ENCODE results near the gene FBXO8. TPM values are rescaled to one million over a fixed set of nuclear protein-coding genes. Genes with fewer than 3 reads are reported as not detected.
"Not testable (repeated sequence)": the region's sequence is repeated elsewhere in the genome, so short reads cannot be mapped to it uniquely, and the experiment has no call there.

The FBXO8 gene
- total RNA-seq, 1 experiment from 2014 or later = 7.5 TPM

DNA sequence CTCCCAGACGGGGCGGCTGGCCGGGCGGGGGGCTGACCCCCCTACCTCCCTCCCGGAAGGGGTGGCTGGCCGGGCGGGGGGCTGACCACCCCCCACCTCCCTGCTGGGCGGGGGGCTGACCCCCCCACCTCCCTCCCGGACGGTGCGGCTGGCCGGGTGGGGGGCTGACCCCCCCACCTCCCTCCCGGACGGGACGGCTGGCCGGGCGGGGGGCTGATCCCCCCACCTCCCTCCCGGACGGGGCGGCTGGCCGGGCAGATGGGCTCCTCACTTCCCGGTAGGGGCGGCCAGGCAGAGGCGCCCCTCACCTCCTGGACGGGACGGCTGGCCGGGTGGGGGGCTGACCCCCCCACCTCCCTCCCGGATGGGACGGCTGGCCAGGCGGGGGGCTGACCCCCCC, 11.2 kb upstream of the FBXO8 start:
- Mint-ChIP-seq H3K9me3 (peaks cover 31% of the 10 kb centered on the region), H3K36me3 (peaks cover 33% of the 10 kb centered on the region)
- H3K27me3 Mint-ChIP-seq (ENCODE audit: low read depth); H3K4me1 Mint-ChIP-seq; CTCF ChIA-PET; H3K27ac Mint-ChIP-seq; POLR2A ChIA-PET; ATAC-seq; H3K4me3 Mint-ChIP-seq; DNase-seq (ENCODE audit: low spot score): not testable (repeated sequence)

DNA sequence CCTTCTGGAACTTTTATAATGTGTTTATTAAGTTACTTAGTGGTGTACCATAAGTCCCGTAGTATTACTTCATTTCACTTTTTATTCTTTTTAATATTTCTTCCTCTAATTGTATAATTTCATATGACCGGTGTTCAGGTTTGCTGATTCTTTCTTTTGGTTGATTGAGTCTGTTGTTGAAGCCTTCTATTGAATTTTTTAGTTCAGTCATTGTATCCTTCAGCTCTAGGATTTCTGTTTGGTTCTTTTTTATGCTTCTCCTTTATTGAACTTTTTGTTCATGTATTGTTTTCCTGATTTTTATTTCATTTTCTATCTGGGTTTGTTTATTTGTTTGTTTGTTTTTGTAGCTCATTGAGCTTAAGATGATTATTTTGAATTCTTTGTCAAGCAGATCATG, 9.0 kb upstream of the FBXO8 start:
- peaks cover 31% of the 10 kb centered on the region for H3K9me3 Mint-ChIP-seq
- DNase-seq (ENCODE audit: low spot score) (no peak), ATAC-seq (no peak)
- H3K27me3 Mint-ChIP-seq (ENCODE audit: low read depth) = no peaks in the 10 kb centered on the region; the same call in 1 of the 2 replicates
- no peak overlapping the region for H3K27ac Mint-ChIP-seq
- peaks cover 33% of the 10 kb centered on the region for H3K36me3 Mint-ChIP-seq
- ChIA-PET POLR2A (no interaction called here), CTCF (no interaction called here)
- H3K4me3 Mint-ChIP-seq = no peak overlapping the region
- no peaks in the 10 kb centered on the region for H3K4me1 Mint-ChIP-seq
- no peak for TF ChIP-seq NR3C1 (CRISPR knock-in tag; conservative IDR thresholded peaks at IDR 0.05; ENCODE audit: low read depth)
- TF ChIP-seq, protein P1, sequence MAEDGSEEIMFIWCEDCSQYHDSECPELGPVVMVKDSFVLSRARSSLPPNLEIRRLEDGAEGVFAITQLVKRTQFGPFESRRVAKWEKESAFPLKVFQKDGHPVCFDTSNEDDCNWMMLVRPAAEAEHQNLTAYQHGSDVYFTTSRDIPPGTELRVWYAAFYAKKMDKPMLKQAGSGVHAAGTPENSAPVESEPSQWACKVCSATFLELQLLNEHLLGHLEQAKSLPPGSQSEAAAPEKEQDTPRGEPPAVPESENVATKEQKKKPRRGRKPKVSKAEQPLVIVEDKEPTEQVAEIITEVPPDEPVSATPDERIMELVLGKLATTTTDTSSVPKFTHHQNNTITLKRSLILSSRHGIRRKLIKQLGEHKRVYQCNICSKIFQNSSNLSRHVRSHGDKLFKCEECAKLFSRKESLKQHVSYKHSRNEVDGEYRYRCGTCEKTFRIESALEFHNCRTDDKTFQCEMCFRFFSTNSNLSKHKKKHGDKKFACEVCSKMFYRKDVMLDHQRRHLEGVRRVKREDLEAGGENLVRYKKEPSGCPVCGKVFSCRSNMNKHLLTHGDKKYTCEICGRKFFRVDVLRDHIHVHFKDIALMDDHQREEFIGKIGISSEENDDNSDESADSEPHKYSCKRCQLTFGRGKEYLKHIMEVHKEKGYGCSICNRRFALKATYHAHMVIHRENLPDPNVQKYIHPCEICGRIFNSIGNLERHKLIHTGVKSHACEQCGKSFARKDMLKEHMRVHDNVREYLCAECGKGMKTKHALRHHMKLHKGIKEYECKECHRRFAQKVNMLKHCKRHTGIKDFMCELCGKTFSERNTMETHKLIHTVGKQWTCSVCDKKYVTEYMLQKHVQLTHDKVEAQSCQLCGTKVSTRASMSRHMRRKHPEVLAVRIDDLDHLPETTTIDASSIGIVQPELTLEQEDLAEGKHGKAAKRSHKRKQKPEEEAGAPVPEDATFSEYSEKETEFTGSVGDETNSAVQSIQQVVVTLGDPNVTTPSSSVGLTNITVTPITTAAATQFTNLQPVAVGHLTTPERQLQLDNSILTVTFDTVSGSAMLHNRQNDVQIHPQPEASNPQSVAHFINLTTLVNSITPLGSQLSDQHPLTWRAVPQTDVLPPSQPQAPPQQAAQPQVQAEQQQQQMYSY (CRISPR knock-in tag; IDR thresholded peaks at IDR 0.05) = no peak
- TF ChIP-seq, protein P2, sequence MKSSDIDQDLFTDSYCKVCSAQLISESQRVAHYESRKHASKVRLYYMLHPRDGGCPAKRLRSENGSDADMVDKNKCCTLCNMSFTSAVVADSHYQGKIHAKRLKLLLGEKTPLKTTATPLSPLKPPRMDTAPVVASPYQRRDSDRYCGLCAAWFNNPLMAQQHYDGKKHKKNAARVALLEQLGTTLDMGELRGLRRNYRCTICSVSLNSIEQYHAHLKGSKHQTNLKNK (CRISPR knock-in tag; IDR thresholded peaks at IDR 0.05) = no peak
- no peak for TF ChIP-seq ZNF232 (CRISPR knock-in tag; IDR thresholded peaks at IDR 0.05)
- no peak for TF ChIP-seq CBFB (CRISPR knock-in tag; IDR thresholded peaks at IDR 0.05; ENCODE audit: low read depth)
- TF ChIP-seq SOX15 (CRISPR knock-in tag; IDR thresholded peaks at IDR 0.05) = no peak
- TF ChIP-seq NFE2L1 (CRISPR knock-in tag; IDR thresholded peaks at IDR 0.05) = no peak
- TF ChIP-seq, protein P3, sequence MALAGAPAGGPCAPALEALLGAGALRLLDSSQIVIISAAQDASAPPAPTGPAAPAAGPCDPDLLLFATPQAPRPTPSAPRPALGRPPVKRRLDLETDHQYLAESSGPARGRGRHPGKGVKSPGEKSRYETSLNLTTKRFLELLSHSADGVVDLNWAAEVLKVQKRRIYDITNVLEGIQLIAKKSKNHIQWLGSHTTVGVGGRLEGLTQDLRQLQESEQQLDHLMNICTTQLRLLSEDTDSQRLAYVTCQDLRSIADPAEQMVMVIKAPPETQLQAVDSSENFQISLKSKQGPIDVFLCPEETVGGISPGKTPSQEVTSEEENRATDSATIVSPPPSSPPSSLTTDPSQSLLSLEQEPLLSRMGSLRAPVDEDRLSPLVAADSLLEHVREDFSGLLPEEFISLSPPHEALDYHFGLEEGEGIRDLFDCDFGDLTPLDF (CRISPR knock-in tag; IDR thresholded peaks at IDR 0.05) = no peak
- no peak for TF ChIP-seq NFATC4 (CRISPR knock-in tag; IDR thresholded peaks at IDR 0.05)
- TF ChIP-seq, protein P4, sequence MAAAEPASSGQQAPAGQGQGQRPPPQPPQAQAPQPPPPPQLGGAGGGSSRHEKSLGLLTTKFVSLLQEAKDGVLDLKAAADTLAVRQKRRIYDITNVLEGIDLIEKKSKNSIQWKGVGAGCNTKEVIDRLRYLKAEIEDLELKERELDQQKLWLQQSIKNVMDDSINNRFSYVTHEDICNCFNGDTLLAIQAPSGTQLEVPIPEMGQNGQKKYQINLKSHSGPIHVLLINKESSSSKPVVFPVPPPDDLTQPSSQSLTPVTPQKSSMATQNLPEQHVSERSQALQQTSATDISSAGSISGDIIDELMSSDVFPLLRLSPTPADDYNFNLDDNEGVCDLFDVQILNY (CRISPR knock-in tag; IDR thresholded peaks at IDR 0.05) = no peak
- no peak for TF ChIP-seq CREB1 (CRISPR knock-in tag; IDR thresholded peaks at IDR 0.05)
- TF ChIP-seq ZNF138 (CRISPR knock-in tag; conservative IDR thresholded peaks at IDR 0.05) = no peak
- no peak for TF ChIP-seq TEAD4 (CRISPR knock-in tag; IDR thresholded peaks at IDR 0.05)
- TF ChIP-seq, protein P5, sequence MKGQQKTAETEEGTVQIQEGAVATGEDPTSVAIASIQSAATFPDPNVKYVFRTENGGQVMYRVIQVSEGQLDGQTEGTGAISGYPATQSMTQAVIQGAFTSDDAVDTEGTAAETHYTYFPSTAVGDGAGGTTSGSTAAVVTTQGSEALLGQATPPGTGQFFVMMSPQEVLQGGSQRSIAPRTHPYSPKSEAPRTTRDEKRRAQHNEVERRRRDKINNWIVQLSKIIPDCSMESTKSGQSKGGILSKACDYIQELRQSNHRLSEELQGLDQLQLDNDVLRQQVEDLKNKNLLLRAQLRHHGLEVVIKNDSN (CRISPR knock-in tag; IDR thresholded peaks at IDR 0.05) = no peak
- TF ChIP-seq, protein P6, sequence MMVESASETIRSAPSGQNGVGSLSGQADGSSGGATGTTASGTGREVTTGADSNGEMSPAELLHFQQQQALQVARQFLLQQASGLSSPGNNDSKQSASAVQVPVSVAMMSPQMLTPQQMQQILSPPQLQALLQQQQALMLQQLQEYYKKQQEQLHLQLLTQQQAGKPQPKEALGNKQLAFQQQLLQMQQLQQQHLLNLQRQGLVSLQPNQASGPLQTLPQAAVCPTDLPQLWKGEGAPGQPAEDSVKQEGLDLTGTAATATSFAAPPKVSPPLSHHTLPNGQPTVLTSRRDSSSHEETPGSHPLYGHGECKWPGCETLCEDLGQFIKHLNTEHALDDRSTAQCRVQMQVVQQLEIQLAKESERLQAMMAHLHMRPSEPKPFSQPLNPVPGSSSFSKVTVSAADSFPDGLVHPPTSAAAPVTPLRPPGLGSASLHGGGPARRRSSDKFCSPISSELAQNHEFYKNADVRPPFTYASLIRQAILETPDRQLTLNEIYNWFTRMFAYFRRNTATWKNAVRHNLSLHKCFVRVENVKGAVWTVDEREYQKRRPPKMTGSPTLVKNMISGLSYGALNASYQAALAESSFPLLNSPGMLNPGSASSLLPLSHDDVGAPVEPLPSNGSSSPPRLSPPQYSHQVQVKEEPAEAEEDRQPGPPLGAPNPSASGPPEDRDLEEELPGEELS (CRISPR knock-in tag; IDR thresholded peaks at IDR 0.05) = no peak
- TF ChIP-seq ZNF671 (CRISPR knock-in tag; IDR thresholded peaks at IDR 0.05) = no peak
- TF ChIP-seq ATF1 (CRISPR knock-in tag; IDR thresholded peaks at IDR 0.05) = no peak

Measured in WTC11 (cell line).